ENCODE data around the gene TAAR6. TPM values are rescaled to one million over a fixed set of nuclear protein-coding genes. Genes with fewer than 3 reads are reported as not detected.

TAAR6 gene
- total and polyA plus RNA-seq, 2 of the 8 experiments (the other 6 are each of a cell fraction or from before 2014, with no cell fraction given): 0.06 TPM; not detected in 1

DNA sequence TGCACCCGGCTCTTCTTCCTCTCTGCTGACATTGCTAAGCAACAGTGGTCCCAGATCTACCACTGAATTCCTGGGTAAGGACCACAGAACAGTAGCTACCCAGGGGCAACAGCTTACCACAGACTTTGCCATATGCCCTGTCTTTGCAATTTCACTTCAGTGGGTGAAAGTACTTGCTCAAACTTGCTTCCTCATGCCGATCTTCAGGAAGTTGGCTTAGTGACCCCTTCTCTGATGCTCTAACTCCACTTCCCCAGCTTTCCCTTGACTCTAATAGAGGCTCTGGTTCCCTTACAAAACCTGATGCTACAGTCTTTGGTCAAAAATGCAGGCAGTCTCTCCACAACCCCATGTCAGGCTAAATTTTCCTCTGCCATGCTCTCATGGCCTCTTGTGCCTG is 22.7 kb downstream of the TAAR6 start (continued):
- TF ChIP-seq EZH2 (IDR thresholded peaks at IDR 0.05; ENCODE audit: low read depth, low read length, severe bottlenecking): no peak
- TF ChIP-seq MAFK (IDR thresholded peaks at IDR 0.05; ENCODE audit: low read depth, low read length): no peak
